H1 (cell line): ENCODE data around the gene KLHL29. TPM values are rescaled to one million over a fixed set of nuclear protein-coding genes. Genes with fewer than 3 reads are reported as not detected.

Experiments
- KDM4A ChIP-seq: IDR thresholded peaks from one replicate; pipeline ENCODE4 v1.7.1; 2012; ENCODE audit warnings: low read depth, mild to moderate bottlenecking, moderate library complexity, low read length, inconsistent platforms; ENCODE audit not compliant: severe bottlenecking
- NANOG ChIP-seq: IDR thresholded peaks from 2 replicates; pipeline ENCODE4 v1.6.1; 2011; ENCODE audit warnings: low read length, low read depth, mild to moderate bottlenecking, inconsistent platforms; ENCODE audit not compliant: insufficient read depth, poor library complexity, severe bottlenecking
- SP1 ChIP-seq: IDR thresholded peaks from 2 replicates; pipeline ENCODE4 v1.6.1; 2011; ENCODE audit warnings: low read depth, low read length
- polyA plus RNA-seq, 7 experiments: library from polyadenylated mRNA; depleted of rRNA in 3 of 7; stranded (reverse) in 5 of 7; unstranded in 2 of 7; fragments of >200 nt in 5 of 7; fragments of 200-250 nt in 2 of 7; gene quantifications; 1 replicate in 5 of 7; 2 replicates in 1 of 7; 4 replicates in 1 of 7; pipeline versions ENCODE4 v1.2.1 to v1.2.3, GENCODE V29; 2011 to 2013; ENCODE audit warnings: missing spikeins in 2 of 7, mixed read lengths in 2 of 7
- total RNA-seq: library from RNA; stranded (reverse); fragmentation: NEBNext Ultra II Directional; extraction: Animal tissue kit (Norgen Biotek cat#: 25700); gene quantifications from 2 replicates; pipeline ENCODE4 v1.2.1, GENCODE V29; 2021

The KLHL29 gene
- total and polyA plus RNA-seq, 2 of the 8 experiments (the other 6 are each of a cell fraction or from before 2014, with no cell fraction given) = 1.1 to 4.7 TPM

DNA sequence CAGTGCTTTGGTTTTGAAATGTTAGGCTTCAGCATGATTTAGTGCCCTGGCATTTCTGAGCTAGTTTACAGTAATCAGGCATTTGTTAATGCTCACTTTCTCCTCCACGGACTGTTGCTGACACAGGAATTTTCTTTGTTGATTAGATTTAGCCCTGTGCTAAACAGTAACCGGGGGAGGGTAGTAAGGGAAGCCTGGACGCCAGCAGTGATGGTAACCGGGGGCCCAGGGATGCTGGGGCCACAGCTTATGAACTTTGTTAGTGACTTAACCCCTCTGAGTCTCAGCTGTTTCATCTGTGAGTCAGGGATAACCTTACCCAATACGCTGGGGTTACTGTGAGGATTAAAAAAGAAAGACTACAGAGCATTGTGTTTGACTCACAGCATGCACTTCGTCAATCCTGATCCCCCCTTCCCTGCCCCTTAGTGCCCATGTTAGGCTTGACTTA, 33.5 kb downstream of the KLHL29 start (continued):
- TF ChIP-seq SP1 = no peak
- no peak for TF ChIP-seq KDM4A
- TF ChIP-seq NANOG = no peak
